HG03565 (cell line): ENCODE measurements around the gene ATE1.
"Not testable (repeated sequence)": the region's sequence is repeated elsewhere in the genome, so short reads cannot be mapped to it uniquely, and the experiment has no call there.

Source experiments
- ATAC-seq: cut with Tn5 transposase; IDR thresholded peaks from one replicate; pipeline ENCODE4 v1.9.1; 2021; ENCODE audit warnings: mild to moderate bottlenecking, moderate library complexity; ENCODE audit not compliant: unreplicated experiment

The ATE1 gene

GRCh38 chr10:121834757-121835156, 93.1 kb downstream of the ATE1 start:
- no peak for ATAC-seq

DNA sequence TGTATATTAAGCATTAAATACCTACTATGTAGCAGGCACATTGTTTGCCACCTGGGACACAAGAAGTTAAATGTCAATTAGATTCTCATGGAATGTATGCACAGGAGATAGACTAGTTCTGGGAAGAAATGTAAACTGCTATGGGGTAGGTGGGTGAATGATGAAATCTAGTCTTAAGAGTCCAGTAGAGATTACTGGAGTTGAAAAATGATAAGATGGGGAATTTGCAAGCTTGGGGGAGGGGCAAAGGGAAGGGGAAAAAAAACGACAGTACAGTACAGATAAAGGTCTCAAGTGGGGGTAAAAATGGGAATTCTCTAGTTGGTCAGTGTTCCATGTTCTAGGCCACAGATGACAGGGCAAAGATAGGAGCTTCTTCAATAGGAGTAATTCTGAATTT, 94.4 kb downstream of the ATE1 start:
- no peak for ATAC-seq

DNA sequence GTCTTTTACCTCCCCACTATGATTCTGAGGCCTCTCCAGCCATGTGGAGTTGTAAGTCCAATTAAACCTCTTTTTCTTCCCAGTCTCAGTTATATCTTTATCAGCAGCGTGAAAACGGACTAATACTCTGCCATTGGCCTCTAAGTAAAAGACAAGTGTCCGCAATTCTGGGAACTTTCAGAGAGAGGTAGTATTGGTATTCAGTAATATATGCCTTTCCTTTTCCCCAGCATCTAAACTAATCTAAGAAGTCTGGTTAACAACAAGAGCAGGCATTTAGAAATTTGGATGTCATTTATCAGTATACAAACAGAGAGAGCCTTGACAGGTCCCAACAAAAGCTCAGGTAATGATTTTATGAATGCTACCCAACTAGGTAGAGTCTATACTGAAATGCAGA, 95.2 kb downstream of the ATE1 start:
- no peak for ATAC-seq

GRCh38 chr10:121831777-121832176, 96.1 kb downstream of the ATE1 start:
- no peak for ATAC-seq

GRCh38 chr10:121831237-121831636, 96.6 kb downstream of the ATE1 start:
- no peak for ATAC-seq

DNA sequence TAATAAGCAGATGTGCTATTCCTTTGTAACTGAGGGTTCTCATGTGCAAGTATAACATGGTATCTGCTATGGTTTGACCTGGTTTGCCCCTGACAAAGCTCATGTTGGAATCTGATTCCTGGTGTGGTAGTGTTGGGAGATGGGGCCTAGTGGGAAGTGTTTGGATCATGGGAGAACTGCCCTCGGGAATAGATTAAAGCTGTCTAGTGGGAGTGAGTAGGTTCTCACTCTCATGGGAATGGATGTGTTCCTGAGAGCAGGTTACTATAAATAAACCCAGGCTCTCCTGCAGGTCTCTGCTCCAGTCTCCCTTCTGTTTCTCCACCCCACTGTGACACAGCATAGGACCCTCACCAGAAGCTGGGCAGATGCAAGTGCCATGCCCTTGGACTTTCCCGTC, 97.7 kb downstream of the ATE1 start:
- ATAC-seq = no peak

DNA sequence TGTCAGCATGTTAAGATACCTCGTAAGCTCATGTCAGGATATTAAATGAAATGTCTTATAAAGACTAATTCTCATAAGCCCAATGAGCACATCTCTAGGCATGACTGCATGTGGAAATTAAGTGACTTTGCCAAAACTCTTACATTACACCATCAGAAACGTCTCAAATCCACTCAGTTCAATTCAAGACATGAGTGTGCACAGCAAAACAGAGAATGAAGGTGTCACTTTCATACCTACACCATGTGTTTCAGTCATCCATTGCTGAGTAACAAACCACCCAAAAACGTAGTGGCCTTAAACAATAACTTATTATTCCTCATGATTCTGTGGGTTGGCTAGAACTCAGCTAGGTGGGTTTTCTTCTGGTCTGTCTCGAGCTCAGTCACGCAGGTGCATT, 99.8 kb downstream of the ATE1 start:
- ATAC-seq = no peak

GRCh38 chr10:121826773-121827172, 101.1 kb downstream of the ATE1 start:
- not testable (repeated sequence) for ATAC-seq

DNA sequence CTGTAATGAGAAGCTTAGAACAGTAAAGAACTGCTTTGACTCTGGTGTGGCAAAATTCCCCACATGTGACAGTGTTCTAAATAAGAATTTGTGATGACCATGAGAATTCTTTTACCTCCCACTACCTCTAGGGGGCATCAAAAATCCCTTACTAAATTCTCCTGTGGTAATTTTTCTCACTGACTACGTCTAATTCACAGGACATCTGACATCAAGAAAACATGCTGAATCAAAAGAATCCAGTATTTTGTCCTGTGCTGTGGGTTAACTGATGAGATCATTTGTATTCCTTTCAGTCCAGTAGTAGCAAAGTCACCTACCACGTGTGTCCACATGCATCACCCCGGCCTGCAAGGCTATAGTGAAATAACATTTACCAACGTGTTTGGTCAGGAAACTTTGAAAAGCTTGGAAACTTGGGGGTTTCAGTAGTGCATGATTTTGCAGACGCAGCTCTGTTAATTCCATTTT, 103.8 kb downstream of the ATE1 start:
- ATAC-seq = no peak

DNA sequence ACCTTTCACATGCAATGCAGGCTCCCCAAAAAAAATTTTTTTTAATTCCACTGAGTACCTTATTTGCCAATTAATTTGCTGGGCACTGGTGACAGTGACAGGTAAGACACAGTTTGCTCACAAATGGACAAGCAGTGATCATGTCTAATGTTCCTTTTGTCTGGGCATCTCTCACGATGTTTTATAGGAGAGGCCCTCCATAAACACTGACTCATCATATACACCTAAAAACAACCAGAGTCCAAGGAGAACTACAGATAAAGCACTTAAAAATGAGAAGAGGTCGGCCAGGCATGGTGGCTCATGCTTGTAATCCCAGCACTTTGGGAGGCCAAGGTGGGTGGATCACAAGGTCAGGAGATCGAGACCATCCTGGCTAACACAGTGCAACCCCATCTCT, 105.1 kb downstream of the ATE1 start:
- ATAC-seq = no peak

- ATAC-seq = no peak
These were observed 105.7 kb downstream of the ATE1 start for GRCh38 chr10:121822180-121822579.

- no peak for ATAC-seq
These were observed 108.8 kb downstream of the ATE1 start for GRCh38 chr10:121819049-121819448.

DNA sequence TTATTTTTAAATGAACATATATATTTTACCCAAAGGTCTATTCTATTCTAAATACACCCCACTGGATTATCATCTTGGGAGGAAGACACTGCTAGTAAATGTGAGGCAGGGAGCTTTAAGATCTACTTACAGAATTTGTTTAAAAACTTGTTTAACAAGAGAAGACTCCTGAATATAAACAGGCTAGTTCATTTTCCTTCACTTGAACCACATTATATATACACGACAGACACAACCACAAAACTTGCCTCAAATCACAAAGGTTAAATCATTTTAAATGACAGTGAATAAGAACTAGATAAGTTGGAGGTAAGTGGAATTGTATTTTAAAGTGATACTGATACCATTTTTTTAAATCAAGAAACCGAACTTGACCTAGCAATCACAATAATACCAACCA, 109.2 kb downstream of the ATE1 start:
- no peak for ATAC-seq

GRCh38 chr10:121816197-121816596, 111.6 kb downstream of the ATE1 start:
- no peak for ATAC-seq

GRCh38 chr10:121813857-121814256, 114.0 kb downstream of the ATE1 start:
- no peak for ATAC-seq

- ATAC-seq = no peak
These were observed 114.5 kb downstream of the ATE1 start for GRCh38 chr10:121813211-121813815.

DNA sequence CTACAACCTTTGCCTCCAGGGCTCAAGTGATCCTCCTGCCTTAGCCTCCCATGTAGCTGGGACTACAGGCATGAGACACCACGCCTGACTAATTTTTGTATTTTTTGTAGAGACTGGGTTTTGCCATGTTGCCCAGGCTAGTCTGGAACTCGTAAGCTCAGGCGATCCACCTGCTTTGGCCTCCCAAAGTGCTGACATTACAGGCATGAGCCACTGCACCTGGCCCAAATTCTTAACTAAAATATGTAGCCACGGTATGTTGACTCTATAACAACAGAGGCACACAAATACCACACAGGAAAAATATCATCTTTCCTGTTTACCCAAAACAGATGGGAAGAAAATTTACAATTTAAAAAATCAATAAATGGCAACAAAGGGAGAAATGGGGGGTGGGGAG, 115.8 kb downstream of the ATE1 start:
- ATAC-seq = no peak

- ATAC-seq = no peak
These were observed 116.4 kb downstream of the ATE1 start for GRCh38 chr10:121811386-121811785.

DNA sequence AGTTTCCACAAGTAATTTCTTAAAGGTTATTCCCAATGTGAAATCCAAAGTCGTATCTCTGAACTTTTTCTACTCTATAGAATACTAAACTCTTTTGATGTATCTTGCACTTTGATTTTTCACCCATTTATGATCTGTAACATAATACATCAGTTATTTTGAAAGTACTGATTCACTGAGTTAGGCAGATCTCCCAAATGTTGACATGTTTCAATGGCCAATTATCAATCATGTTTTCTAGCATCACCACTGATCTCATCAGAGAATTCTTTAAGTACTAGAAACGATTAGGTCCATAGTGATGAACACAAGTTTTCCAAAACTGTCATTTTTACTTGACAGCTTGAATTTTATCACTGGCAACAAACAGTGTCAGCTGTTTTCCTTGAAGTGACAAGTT, 119.0 kb downstream of the ATE1 start:
- no peak for ATAC-seq

DNA sequence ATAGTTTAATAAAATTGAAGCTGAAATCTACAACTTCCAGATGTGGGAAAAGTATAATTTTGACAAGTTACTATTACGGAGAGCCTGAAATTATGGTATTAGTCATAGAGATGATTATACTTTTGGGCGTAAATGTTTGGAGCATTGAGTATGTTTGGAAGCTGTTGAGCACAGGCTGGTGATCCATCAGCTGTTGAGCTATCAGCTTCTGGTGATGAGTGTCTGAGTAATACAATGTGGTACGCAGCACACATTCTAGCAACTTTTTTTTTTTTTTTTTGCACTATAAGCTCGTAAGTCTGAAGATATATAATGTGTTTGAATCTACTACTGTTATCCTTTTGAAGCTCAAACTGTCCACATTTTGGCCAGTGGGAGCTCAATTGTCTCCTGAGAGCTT, 123.4 kb downstream of the ATE1 start:
- no peak for ATAC-seq

- no peak for ATAC-seq
These were observed 124.2 kb downstream of the ATE1 start for GRCh38 chr10:121803611-121804010.

DNA sequence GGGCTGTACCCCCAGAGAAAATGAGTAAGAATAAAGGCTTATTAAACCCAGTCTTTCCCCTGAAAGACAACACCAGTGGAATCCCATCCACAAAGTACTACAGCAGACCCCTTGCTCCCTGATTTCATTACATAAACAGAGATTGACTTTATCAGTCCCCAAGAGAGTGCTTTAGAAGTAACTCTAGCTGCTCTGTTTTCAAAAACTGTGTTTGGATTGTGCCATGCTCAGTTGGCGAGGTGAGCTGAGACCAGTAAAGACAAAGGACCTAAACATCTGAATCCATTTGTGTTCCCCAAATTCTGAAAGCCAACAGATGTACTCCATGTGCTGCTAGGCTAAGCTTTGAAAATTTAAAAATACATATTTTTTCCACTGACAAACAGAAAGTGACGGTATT, 127.0 kb downstream of the ATE1 start:
- ATAC-seq = no peak

DNA sequence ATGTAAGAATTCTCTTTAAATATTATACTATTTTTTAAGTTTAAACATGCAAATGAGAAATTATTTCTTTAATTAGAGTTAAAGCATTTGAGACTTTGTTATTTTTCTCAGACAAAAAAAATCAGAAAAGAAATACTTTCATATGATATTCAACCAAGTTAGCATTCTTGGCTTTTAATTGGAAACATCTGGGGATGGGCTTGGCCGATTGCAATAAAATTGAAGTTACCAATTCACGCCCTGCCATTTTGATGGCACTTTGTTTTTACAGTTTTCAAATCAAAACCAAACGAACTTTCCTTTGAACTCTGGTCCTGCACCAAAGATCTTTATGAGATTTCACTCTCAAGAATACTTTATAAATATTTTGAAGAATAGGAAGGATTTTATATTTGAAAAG, 127.7 kb downstream of the ATE1 start:
- ATAC-seq = no peak
